NT2/D1 (cell line): Measurements from ENCODE around the gene FJX1.

Experiments
- DNase-seq: peaks from one replicate; pipeline ENCODE4 v3.0.0-alpha.2; 2011; ENCODE audit warnings: low read depth, low spot score
- H3K27me3 ChIP-seq: 2 replicates; pipeline ENCODE4 v1.6.0; 2011; ENCODE audit warnings: mild to moderate bottlenecking; ENCODE audit not compliant: insufficient read length, insufficient read depth
- H3K36me3 ChIP-seq: 2 replicates; pipeline ENCODE4 v1.6.1; 2011; ENCODE audit warnings: mild to moderate bottlenecking, low read length, mixed read lengths; ENCODE audit not compliant: insufficient read depth, insufficient read length
- H3K4me1 ChIP-seq: 2 replicates; pipeline ENCODE4 v1.5.1; 2011; ENCODE audit not compliant: insufficient read depth, insufficient read length
- H3K4me3 ChIP-seq: 2 replicates; pipeline ENCODE4 v1.5.1; 2011; ENCODE audit warnings: low read depth; ENCODE audit not compliant: insufficient read length
- H3K9ac ChIP-seq: 2 replicates; pipeline ENCODE4 v1.6.0; 2011; ENCODE audit warnings: low read depth; ENCODE audit not compliant: insufficient read length
- H3K9me3 ChIP-seq: 2 replicates; pipeline ENCODE4 v1.5.1; 2011; ENCODE audit warnings: mild to moderate bottlenecking, low read length; ENCODE audit not compliant: insufficient read depth
- SUZ12 ChIP-seq: IDR thresholded peaks from 2 replicates; pipeline ENCODE4 v1.6.1; 2011; ENCODE audit not compliant: insufficient read length, insufficient read depth; ENCODE audit errors: extremely low read depth
- YY1 ChIP-seq: IDR thresholded peaks from 2 replicates; pipeline ENCODE4 v1.6.1; 2011; ENCODE audit not compliant: insufficient read length, insufficient read depth
- ZNF274 ChIP-seq: IDR thresholded peaks from 2 replicates; pipeline ENCODE4 v1.6.1; 2011; ENCODE audit warnings: mild to moderate bottlenecking, low read depth, low read length

The FJX1 gene

GRCh38 chr11:35594680-35595079 lies 23.6 kb upstream of the FJX1 start:
- no peaks in the 10 kb centered on the region for H3K9me3 ChIP-seq
- no peak for TF ChIP-seq SUZ12
- H3K9ac ChIP-seq: no peak overlapping the region
- H3K27me3 ChIP-seq: no peaks in the 10 kb centered on the region
- no peaks in the 10 kb centered on the region for H3K36me3 ChIP-seq
- H3K4me1 ChIP-seq: no peaks in the 10 kb centered on the region
- H3K4me3 ChIP-seq: no peak overlapping the region
- DNase-seq: no peak

DNA sequence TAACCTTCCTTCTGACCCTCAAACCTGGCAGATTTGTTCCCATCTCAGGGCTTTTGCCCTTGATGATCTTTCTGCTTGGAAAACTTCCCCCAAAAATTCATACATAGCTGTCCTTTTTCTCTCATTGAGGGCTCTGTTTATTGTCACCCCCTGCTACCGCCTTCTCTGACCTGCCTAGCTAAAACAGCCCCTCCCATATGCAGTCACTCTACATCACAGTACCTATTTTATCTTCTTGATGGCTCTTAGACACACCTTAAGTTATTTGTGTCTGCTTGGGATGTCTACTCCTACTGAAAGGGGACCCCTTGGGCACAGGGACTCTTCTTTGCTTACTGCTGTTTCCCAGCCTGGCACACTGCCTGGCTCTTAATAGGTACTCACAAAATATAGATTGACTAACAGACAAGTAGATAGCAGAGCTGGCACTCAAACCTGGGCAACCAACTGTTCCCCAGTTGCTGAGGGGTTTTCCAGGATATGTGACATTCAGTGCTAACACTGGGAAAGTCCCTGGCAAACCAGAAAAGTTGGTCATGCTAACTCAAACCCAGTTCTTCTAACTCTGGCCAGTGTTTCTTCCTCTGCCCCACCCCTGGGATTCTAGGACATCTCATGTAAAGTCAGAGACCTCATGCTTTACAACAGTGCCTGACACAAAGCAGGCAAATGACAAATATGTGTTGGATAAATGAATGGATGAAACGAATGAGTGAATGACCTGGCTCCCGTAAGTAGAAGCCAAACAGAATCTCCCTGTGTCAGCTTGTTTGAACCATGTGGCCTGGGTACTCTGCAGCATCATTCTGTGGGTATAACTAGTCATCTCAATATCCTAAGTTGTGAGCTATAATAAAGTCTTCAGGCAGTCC lies 19.8 kb upstream of the FJX1 start:
- no peak for DNase-seq
- TF ChIP-seq ZNF274: no peak
- no peak for TF ChIP-seq SUZ12
- no peak for TF ChIP-seq YY1
- no peak overlapping the region for H3K4me3 ChIP-seq
- H3K4me1 ChIP-seq: no peaks in the 10 kb centered on the region
- H3K9ac ChIP-seq: no peak overlapping the region
- no peaks in the 10 kb centered on the region for H3K36me3 ChIP-seq
- no peaks in the 10 kb centered on the region for H3K27me3 ChIP-seq
- H3K9me3 ChIP-seq: no peaks in the 10 kb centered on the region

DNA sequence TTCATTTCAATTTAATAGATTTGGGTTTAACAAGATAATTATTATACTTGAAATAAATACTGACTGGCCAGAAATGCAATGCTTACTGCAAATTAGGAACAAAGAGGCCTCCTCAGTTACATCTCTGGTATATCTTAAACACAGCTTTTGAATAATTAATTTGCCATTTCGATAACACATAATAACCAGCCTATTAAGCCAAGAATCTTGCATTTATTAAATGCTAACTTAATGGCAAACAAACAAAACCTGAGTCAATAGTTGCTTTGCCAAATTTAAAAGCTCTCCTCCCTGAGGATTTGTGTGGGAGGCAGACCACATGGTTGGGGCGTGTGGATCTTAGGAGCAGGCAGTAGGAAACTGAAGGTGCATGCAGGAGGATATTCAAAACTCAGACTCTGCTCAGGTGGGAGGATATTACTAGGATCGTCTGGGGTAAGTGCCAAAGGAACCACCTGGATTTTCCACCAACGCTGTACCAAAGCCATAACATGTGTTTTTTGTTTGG lies 17.9 kb upstream of the FJX1 start:
- no peaks in the 10 kb centered on the region for H3K27me3 ChIP-seq
- no peaks in the 10 kb centered on the region for H3K4me1 ChIP-seq
- no peaks in the 10 kb centered on the region for H3K9me3 ChIP-seq
- H3K4me3 ChIP-seq: no peak overlapping the region
- no peaks in the 10 kb centered on the region for H3K36me3 ChIP-seq
- no peak overlapping the region for H3K9ac ChIP-seq
- no peak for TF ChIP-seq SUZ12
- TF ChIP-seq YY1: no peak
- TF ChIP-seq ZNF274: no peak
- no peak for DNase-seq

GRCh38 chr11:35602160-35602793 lies 16.0 kb upstream of the FJX1 start:
- TF ChIP-seq YY1 (no peak), ZNF274 (no peak), SUZ12 (no peak)
- no peak for DNase-seq
- no peaks in the 10 kb centered on the region for H3K36me3 ChIP-seq
- no peaks in the 10 kb centered on the region for H3K4me1 ChIP-seq
- H3K4me3 ChIP-seq: no peak overlapping the region
- no peaks in the 10 kb centered on the region for H3K27me3 ChIP-seq
- no peaks in the 10 kb centered on the region for H3K9me3 ChIP-seq
- no peak overlapping the region for H3K9ac ChIP-seq

DNA sequence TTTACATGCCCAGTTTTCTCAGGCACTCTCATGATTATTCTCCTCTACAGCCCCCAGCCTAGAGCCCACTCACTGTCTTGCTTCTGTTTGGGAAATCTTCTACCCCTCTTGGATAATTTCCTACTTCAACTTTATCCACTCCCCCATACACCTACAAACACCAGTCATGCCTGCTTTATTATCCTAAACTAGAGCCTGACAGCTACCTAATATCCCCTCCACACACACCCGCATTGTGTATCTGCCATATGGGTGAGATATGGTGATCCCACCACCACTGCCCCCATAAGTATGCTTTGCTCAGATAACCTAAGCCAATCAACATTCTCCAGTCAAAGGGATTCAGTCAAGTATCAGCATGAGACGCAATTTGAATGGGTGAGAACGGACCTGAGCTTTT lies 15.3 kb upstream of the FJX1 start:
- no peak overlapping the region for H3K4me3 ChIP-seq
- no peaks in the 10 kb centered on the region for H3K9me3 ChIP-seq
- H3K4me1 ChIP-seq: no peaks in the 10 kb centered on the region
- H3K27me3 ChIP-seq: no peaks in the 10 kb centered on the region
- no peak overlapping the region for H3K9ac ChIP-seq
- no peak for TF ChIP-seq ZNF274
- TF ChIP-seq SUZ12: no peak
- TF ChIP-seq YY1: no peak
- no peaks in the 10 kb centered on the region for H3K36me3 ChIP-seq
- DNase-seq: no peak

DNA sequence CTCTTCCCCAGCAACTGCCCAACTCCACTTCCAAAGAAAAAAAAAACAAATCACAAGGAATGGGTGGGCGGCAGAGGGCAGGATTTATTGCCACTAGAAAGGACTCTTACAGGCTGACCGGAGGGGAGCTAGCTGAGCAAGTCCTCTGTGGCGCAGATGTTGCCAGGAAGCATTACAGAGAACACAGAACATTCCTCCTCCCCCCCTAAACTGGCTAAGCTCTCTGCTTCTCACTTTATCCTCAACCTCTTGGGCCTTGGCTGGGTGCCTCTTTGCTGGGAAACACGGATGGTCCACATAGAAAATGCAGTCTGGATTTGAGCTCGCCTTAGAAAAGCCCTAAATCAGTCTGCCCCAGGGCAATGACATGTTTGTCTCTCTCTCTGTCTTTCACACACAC lies 12.6 kb upstream of the FJX1 start:
- Histone ChIP-seq H3K4me3 (no peak overlapping the region), H3K36me3 (no peaks in the 10 kb centered on the region), H3K4me1 (no peaks in the 10 kb centered on the region), H3K9ac (no peak overlapping the region), H3K27me3 (no peaks in the 10 kb centered on the region), H3K9me3 (no peaks in the 10 kb centered on the region)
- no peak for TF ChIP-seq ZNF274
- no peak for TF ChIP-seq SUZ12
- no peak for TF ChIP-seq YY1
- DNase-seq: no peak

DNA sequence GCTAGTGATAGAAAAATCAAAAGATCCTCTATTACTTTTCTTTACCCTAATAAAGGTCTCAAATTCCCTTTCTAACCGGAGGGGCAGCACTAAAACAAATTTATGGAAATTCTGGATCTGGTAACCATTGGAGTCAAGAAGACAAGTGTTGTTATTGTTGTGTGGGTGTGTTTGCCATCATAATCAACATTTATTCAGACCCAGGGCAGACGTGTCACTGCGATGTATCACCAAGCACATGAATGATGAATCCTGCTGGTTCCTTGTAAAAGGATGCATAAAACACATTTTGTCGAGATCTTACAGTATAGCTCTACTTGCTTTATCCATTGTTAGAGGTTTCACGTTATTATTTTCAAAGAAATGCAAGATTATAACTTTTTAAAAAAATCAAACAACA lies 12.1 kb upstream of the FJX1 start:
- Histone ChIP-seq H3K36me3 (no peaks in the 10 kb centered on the region), H3K9me3 (no peaks in the 10 kb centered on the region), H3K4me1 (no peaks in the 10 kb centered on the region), H3K4me3 (no peak overlapping the region), H3K9ac (no peak overlapping the region), H3K27me3 (no peaks in the 10 kb centered on the region)
- TF ChIP-seq SUZ12 (no peak), ZNF274 (no peak), YY1 (no peak)
- DNase-seq: no peak
